PC-9 (cell line): Measurements from ENCODE around the gene FGB. TPM values are rescaled to one million over a fixed set of nuclear protein-coding genes. Genes with fewer than 3 reads are reported as not detected.

Experiments used
- BruUV-seq: library from RNA; stranded (reverse); fragments of 400-500 nt; replicated peaks from 2 replicates; lab custom pipeline; 2021; lab: Mats Ljungman, UMichigan
- CTCF ChIA-PET: fragments of 300-600 bp; sonication (Branson Sonifier 250); formaldehyde crosslinking; loops from one replicate; lab custom pipeline; 2022; ENCODE audit warnings: antibody characterized with exemption; lab: Charles Lee
- POLR2A ChIA-PET: fragments of 300-600 bp; sonication (Branson Sonifier 250); formaldehyde crosslinking; loops from one replicate; lab custom pipeline; 2022; ENCODE audit warnings: antibody characterized with exemption; ENCODE audit not compliant: unreplicated experiment; lab: Charles Lee
- DNase-seq, 2 experiments: peaks; one replicate each; pipeline versions ENCODE4 v3.0.0 to v3.0.0-alpha.2; 2015 to 2022; ENCODE audit warnings: mixed read lengths in 1 of 2
- H2AFZ ChIP-seq: fragments of 200-600 bp; sonication (generic); 2 replicates; pipeline ENCODE4 v1.8.1; 2017; ENCODE audit warnings: antibody characterized with exemption
- H3F3A ChIP-seq: fragments of 200-600 bp; sonication (generic); 2 replicates; pipeline ENCODE4 v1.8.1; 2017; ENCODE audit warnings: antibody characterized with exemption, mild to moderate bottlenecking, low read depth; ENCODE audit not compliant: insufficient read depth
- H3K27ac ChIP-seq: fragments of 200-600 bp; sonication (generic); 2 replicates; pipeline ENCODE4 v1.6.1; 2016; ENCODE audit warnings: mixed run types
- H3K27me3 ChIP-seq: fragments of 200-600 bp; sonication (generic); 2 replicates; pipeline ENCODE4 v1.6.1; 2016; ENCODE audit warnings: low read depth, mixed run types; ENCODE audit not compliant: insufficient read depth
- H3K36me3 ChIP-seq: fragments of 200-600 bp; sonication (generic); 2 replicates; pipeline ENCODE4 v1.6.1; 2016; ENCODE audit warnings: low read depth, mixed run types
- H3K4me1 ChIP-seq: fragments of 200-600 bp; sonication (generic); replicated peaks from 2 replicates; pipeline ENCODE4 v1.6.1; 2016; ENCODE audit warnings: mixed run types; ENCODE audit not compliant: insufficient read depth
- H3K4me2 ChIP-seq: fragments of 200-600 bp; sonication (generic); 2 replicates; pipeline ENCODE4 v1.6.1; 2017; ENCODE audit warnings: mixed run types
- H3K4me3 ChIP-seq: fragments of 200-600 bp; sonication (generic); 2 replicates; pipeline ENCODE4 v1.6.1; 2016; ENCODE audit warnings: mixed run types
- H3K79me2 ChIP-seq: fragments of 200-600 bp; sonication (generic); 2 replicates; pipeline ENCODE4 v1.6.1; 2017; ENCODE audit warnings: low read depth, mixed run types
- H3K9me2 ChIP-seq: fragments of 200-600 bp; sonication (generic); 2 replicates; pipeline ENCODE4 v1.8.1; 2017; ENCODE audit warnings: mild to moderate bottlenecking; ENCODE audit not compliant: insufficient read depth
- H3K9me3 ChIP-seq: fragments of 200-600 bp; sonication (generic); 2 replicates; pipeline ENCODE4 v1.8.1; 2016; ENCODE audit warnings: low read depth; ENCODE audit not compliant: insufficient read depth
- H4K20me1 ChIP-seq: fragments of 200-600 bp; sonication (generic); 2 replicates; pipeline ENCODE4 v1.8.1; 2017; ENCODE audit not compliant: insufficient read depth
- CTCF ChIP-seq: fragments of 200-600 bp; sonication (generic); conservative IDR thresholded peaks from 2 replicates; pipeline ENCODE4 v1.6.1; 2017; ENCODE audit warnings: mixed run types, antibody characterized with exemption, mild to moderate bottlenecking, moderate library complexity
- EZH2 ChIP-seq: fragments of 200-600 bp; sonication (generic); IDR thresholded peaks from 2 replicates; pipeline ENCODE4 v1.8.0; 2017; ENCODE audit warnings: antibody characterized with exemption, low read depth
- intact Hi-C: fragments of 100-400 bp; cut with micrococcal nuclease; formaldehyde crosslinking; loops from one replicate; pipeline ENCODE4 v1.10.0; 2022; ENCODE audit not compliant: unreplicated experiment
- total RNA-seq: library from RNA; stranded (reverse); gene quantifications from 2 replicates; pipeline ENCODE4 v1.2.3, GENCODE V29; 2021

Gene FGB
- total RNA-seq, 1 experiment from 2014 or later: not detected

- TF ChIP-seq EZH2 (no peak), CTCF (no peak)
- Histone ChIP-seq H4K20me1 (no peaks in the 10 kb centered on the region), H3K4me1 (no peaks in the 10 kb centered on the region), H3K27me3 (no peaks in the 10 kb centered on the region), H3K79me2 (no peaks in the 10 kb centered on the region), H3K4me3 (no peak overlapping the region), H3K9me2 (no peaks in the 10 kb centered on the region), H2AFZ (no peak overlapping the region), H3K9me3 (no peaks in the 10 kb centered on the region), H3K4me2 (no peak overlapping the region), H3F3A (no peaks in the 10 kb centered on the region), H3K36me3 (no peaks in the 10 kb centered on the region), H3K27ac (no peak overlapping the region)
- intact Hi-C loops: no loop called here
- BruUV-seq: no TSS peak
- no peak for DNase-seq
- ChIA-PET POLR2A (no interaction called here), CTCF (no interaction called here)
Observed at GRCh38 chr4:154589296-154590197, 26.7 kb downstream of the FGB start.

- H3K79me2 ChIP-seq: no peaks in the 10 kb centered on the region
- no peaks in the 10 kb centered on the region for H3K36me3 ChIP-seq
- no peak within 1 kb of the TSS for H3K4me2 ChIP-seq
- no peaks in the 10 kb centered on the region for H3K4me1 ChIP-seq
- BruUV-seq: no TSS peak
- H3K9me3 ChIP-seq: no peaks in the 10 kb centered on the region
- intact Hi-C loops: no loop called here
- no peaks in the 10 kb centered on the region for H3F3A ChIP-seq
- no peaks in the 10 kb centered on the region for H4K20me1 ChIP-seq
- CTCF ChIA-PET: no interaction called here
- no peak within 1 kb of the TSS for H3K27ac ChIP-seq
- TF ChIP-seq EZH2: no peak
- no peak for TF ChIP-seq CTCF
- no peak within 1 kb of the TSS for H3K4me3 ChIP-seq
- H3K9me2 ChIP-seq: no peaks in the 10 kb centered on the region
- POLR2A ChIA-PET: no interaction called here
- no peak for DNase-seq
- H2AFZ ChIP-seq: no peak within 1 kb of the TSS
- H3K27me3 ChIP-seq: no peaks in the 10 kb centered on the region
Observed at GRCh38 chr4:154590329-154591006, 27.7 kb downstream of the FGB start, which contains the start of gene FGA. Gene FGA (minus strand): TSS chr4:154590742. CDS start chr4:154590687, 55 bp downstream.

- no peak overlapping the region for H3K4me2 ChIP-seq
- H3F3A ChIP-seq: no peaks in the 10 kb centered on the region
- no peaks in the 10 kb centered on the region for H3K9me3 ChIP-seq
- intact Hi-C loops: no loop called here
- H3K79me2 ChIP-seq: no peaks in the 10 kb centered on the region
- H4K20me1 ChIP-seq: no peaks in the 10 kb centered on the region
- peaks cover 8% of the 10 kb centered on the region for H3K4me1 ChIP-seq
- no peaks in the 10 kb centered on the region for H3K36me3 ChIP-seq
- no peaks in the 10 kb centered on the region for H3K27me3 ChIP-seq
- DNase-seq: no peak
- H2AFZ ChIP-seq: no peak overlapping the region
- CTCF ChIA-PET: no interaction called here
- H3K4me3 ChIP-seq: no peak overlapping the region
- no peak overlapping the region for H3K27ac ChIP-seq
- H3K9me2 ChIP-seq: no peaks in the 10 kb centered on the region
- TF ChIP-seq EZH2: no peak
- TF ChIP-seq CTCF: no peak
- POLR2A ChIA-PET: no interaction called here
- BruUV-seq: no TSS peak
Observed at GRCh38 chr4:154591890-154592289, 29.1 kb downstream of the FGB start.
